ENCODE data around the gene TMEM19. TPM values are rescaled to one million over a fixed set of nuclear protein-coding genes. Genes with fewer than 3 reads are reported as not detected.
A peak's percentile ranks its signal among the peaks of the same experiment; 100 is the strongest.

The TMEM19 gene
- total RNA-seq, 1 donor from 2014 or later = 25.8 TPM

- FAIRE-seq = no peak
- peaks cover 3% of the 10 kb centered on the region for H3K36me3 Mint-ChIP-seq (ENCODE audit: low read depth, unreplicated experiment)
- no peaks in the 10 kb centered on the region for H3K27me3 ChIP-seq (ENCODE audit: insufficient read depth, low read length)
- peaks cover 18% of the 10 kb centered on the region for H3K4me1 Mint-ChIP-seq (ENCODE audit: low read depth, unreplicated experiment)
- H3K4me3 Mint-ChIP-seq (ENCODE audit: unreplicated experiment) = no peak overlapping the region
- no peak for DNase-seq (ENCODE audit: low read depth)
- no peak overlapping the region for H3K4me3 ChIP-seq (ENCODE audit: insufficient read depth, low read depth, low read length)
- H3K4me1 ChIP-seq (ENCODE audit: insufficient read depth, low read length) = peaks cover 15% of the 10 kb centered on the region
- no peaks in the 10 kb centered on the region for H3K79me2 ChIP-seq (ENCODE audit: insufficient read depth, low read length)
- H3K36me3 ChIP-seq (ENCODE audit: insufficient read depth, low read length) = no peaks in the 10 kb centered on the region
- H3K27me3 Mint-ChIP-seq (ENCODE audit: low read depth, unreplicated experiment) = no peaks in the 10 kb centered on the region
- peaks cover 6% of the 10 kb centered on the region for H3K9me3 Mint-ChIP-seq (ENCODE audit: unreplicated experiment)
- no peak overlapping the region for H3K4me2 ChIP-seq (ENCODE audit: low read length)
- no peak overlapping the region for H3K27ac Mint-ChIP-seq (ENCODE audit: unreplicated experiment)
- H4K20me1 ChIP-seq (ENCODE audit: insufficient read depth, low read length) = no peaks in the 10 kb centered on the region
- H3K27ac ChIP-seq (ENCODE audit: low read depth, low read length) = no peak overlapping the region
- no peak overlapping the region for H3K9ac ChIP-seq (ENCODE audit: low read length)
- H2AFZ ChIP-seq (ENCODE audit: low read depth, low read length) = no peak overlapping the region
- no peaks in the 10 kb centered on the region for H3K9me3 ChIP-seq (ENCODE audit: insufficient read depth, low read depth, low read length)
- TF ChIP-seq EZH2 (IDR thresholded peaks at IDR 0.05; ENCODE audit: insufficient read depth, low read length) = no peak
These were observed 22.8 kb downstream of the TMEM19 start for GRCh38 chr12:71708658-71709057.

- peak; percentile 94 for FAIRE-seq
- Histone ChIP-seq H3K79me2 (ENCODE audit: insufficient read depth, low read length) (no peaks in the 10 kb centered on the region), H3K9ac (ENCODE audit: low read length) (peak overlapping the region; percentile 50), H3K27me3 (ENCODE audit: insufficient read depth, low read length) (no peaks in the 10 kb centered on the region), H2AFZ (ENCODE audit: low read depth, low read length) (peak overlapping the region; percentile 43), H3K27ac (ENCODE audit: low read depth, low read length) (peak overlapping the region; percentile 84), H3K36me3 (ENCODE audit: insufficient read depth, low read length) (no peaks in the 10 kb centered on the region), H4K20me1 (ENCODE audit: insufficient read depth, low read length) (no peaks in the 10 kb centered on the region), H3K4me3 (ENCODE audit: insufficient read depth, low read depth, low read length) (peak overlapping the region; percentile 3), H3K4me2 (ENCODE audit: low read length) (peak overlapping the region; percentile 69), H3K4me1 (ENCODE audit: insufficient read depth, low read length) (peaks cover 15% of the 10 kb centered on the region), H3K9me3 (ENCODE audit: insufficient read depth, low read depth, low read length) (no peaks in the 10 kb centered on the region)
- TF ChIP-seq EZH2 (IDR thresholded peaks at IDR 0.05; ENCODE audit: insufficient read depth, low read length) (no peak), CTCF (IDR thresholded peaks at IDR 0.05; ENCODE audit: insufficient read depth, low read depth, low read length) (no peak)
- Mint-ChIP-seq H3K4me1 (ENCODE audit: low read depth, unreplicated experiment) (peaks cover 18% of the 10 kb centered on the region), H3K27me3 (ENCODE audit: low read depth, unreplicated experiment) (no peaks in the 10 kb centered on the region), H3K4me3 (ENCODE audit: unreplicated experiment) (no peak overlapping the region), H3K27ac (ENCODE audit: unreplicated experiment) (peak overlapping the region; percentile 87), H3K36me3 (ENCODE audit: low read depth, unreplicated experiment) (peaks cover 3% of the 10 kb centered on the region), H3K9me3 (ENCODE audit: unreplicated experiment) (peaks cover 10% of the 10 kb centered on the region)
- DNase-seq (ENCODE audit: low read depth) = peak; percentile 91
These were observed 24.6 kb downstream of the TMEM19 start for GRCh38 chr12:71710276-71711125.

GRCh38 chr12:71718611-71719010 lies 32.7 kb downstream of the TMEM19 start:
- Histone ChIP-seq H3K79me2 (ENCODE audit: insufficient read depth, low read length) (no peaks in the 10 kb centered on the region), H4K20me1 (ENCODE audit: insufficient read depth, low read length) (no peaks in the 10 kb centered on the region), H2AFZ (ENCODE audit: low read depth, low read length) (no peak overlapping the region), H3K27me3 (ENCODE audit: insufficient read depth, low read length) (no peaks in the 10 kb centered on the region), H3K9me3 (ENCODE audit: insufficient read depth, low read depth, low read length) (no peaks in the 10 kb centered on the region), H3K4me2 (ENCODE audit: low read length) (no peak overlapping the region), H3K27ac (ENCODE audit: low read depth, low read length) (no peak overlapping the region), H3K4me3 (ENCODE audit: insufficient read depth, low read depth, low read length) (no peak overlapping the region), H3K4me1 (ENCODE audit: insufficient read depth, low read length) (no peaks in the 10 kb centered on the region), H3K9ac (ENCODE audit: low read length) (no peak overlapping the region), H3K36me3 (ENCODE audit: insufficient read depth, low read length) (no peaks in the 10 kb centered on the region)
- Mint-ChIP-seq H3K9me3 (ENCODE audit: unreplicated experiment) (peaks cover 4% of the 10 kb centered on the region), H3K27me3 (ENCODE audit: low read depth, unreplicated experiment) (no peaks in the 10 kb centered on the region), H3K4me3 (ENCODE audit: unreplicated experiment) (no peak overlapping the region), H3K27ac (ENCODE audit: unreplicated experiment) (no peak overlapping the region), H3K4me1 (ENCODE audit: low read depth, unreplicated experiment) (no peaks in the 10 kb centered on the region), H3K36me3 (ENCODE audit: low read depth, unreplicated experiment) (no peaks in the 10 kb centered on the region)
- DNase-seq (ENCODE audit: low read depth) = no peak
- no peak for FAIRE-seq
- TF ChIP-seq EZH2 (IDR thresholded peaks at IDR 0.05; ENCODE audit: insufficient read depth, low read length) = no peak
